ENCODE data around the gene ATF6. TPM values are rescaled to one million over a fixed set of nuclear protein-coding genes. Genes with fewer than 3 reads are reported as not detected.

The ATF6 gene
- total RNA-seq, 1 donor from 2014 or later = 38.2 TPM

GRCh38 chr1:161772397-161772796 lies 6.3 kb downstream of the ATF6 start:
- DNase-seq (ENCODE audit: low spot score) = no peak
- TF ChIP-seq, protein P1, sequence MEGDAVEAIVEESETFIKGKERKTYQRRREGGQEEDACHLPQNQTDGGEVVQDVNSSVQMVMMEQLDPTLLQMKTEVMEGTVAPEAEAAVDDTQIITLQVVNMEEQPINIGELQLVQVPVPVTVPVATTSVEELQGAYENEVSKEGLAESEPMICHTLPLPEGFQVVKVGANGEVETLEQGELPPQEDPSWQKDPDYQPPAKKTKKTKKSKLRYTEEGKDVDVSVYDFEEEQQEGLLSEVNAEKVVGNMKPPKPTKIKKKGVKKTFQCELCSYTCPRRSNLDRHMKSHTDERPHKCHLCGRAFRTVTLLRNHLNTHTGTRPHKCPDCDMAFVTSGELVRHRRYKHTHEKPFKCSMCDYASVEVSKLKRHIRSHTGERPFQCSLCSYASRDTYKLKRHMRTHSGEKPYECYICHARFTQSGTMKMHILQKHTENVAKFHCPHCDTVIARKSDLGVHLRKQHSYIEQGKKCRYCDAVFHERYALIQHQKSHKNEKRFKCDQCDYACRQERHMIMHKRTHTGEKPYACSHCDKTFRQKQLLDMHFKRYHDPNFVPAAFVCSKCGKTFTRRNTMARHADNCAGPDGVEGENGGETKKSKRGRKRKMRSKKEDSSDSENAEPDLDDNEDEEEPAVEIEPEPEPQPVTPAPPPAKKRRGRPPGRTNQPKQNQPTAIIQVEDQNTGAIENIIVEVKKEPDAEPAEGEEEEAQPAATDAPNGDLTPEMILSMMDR (IDR thresholded peaks at IDR 0.05; ENCODE audit: unreplicated experiment) = no peak
- Mint-ChIP-seq H3K36me3 (ENCODE audit: low read depth, unreplicated experiment) (no peaks in the 10 kb centered on the region), H3K4me3 (ENCODE audit: unreplicated experiment) (no peak overlapping the region), H3K9me3 (ENCODE audit: unreplicated experiment) (no peaks in the 10 kb centered on the region), H3K27ac (ENCODE audit: unreplicated experiment) (no peak overlapping the region), H3K4me1 (ENCODE audit: unreplicated experiment) (peaks cover 18% of the 10 kb centered on the region), H3K27me3 (ENCODE audit: unreplicated experiment) (no peaks in the 10 kb centered on the region)

DNA sequence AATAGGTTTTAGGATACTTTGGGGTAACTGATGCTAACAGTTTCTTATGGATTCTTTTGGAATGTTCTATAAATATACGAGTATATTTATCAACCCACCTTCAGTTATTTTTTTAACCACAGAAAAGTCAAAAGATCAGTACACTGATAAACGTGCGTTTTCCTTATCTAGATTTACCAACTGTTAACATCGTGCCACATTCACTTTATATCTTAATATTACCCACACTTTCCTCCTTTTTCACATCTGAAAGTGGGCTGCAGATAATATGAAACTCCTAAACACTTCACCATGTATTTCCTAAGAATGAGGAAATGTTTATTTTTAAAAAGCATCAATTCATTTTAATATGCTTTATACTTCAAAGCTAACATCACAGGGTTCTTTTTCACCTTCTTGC lies 7.7 kb downstream of the ATF6 start:
- Mint-ChIP-seq H3K27me3 (ENCODE audit: unreplicated experiment) (no peaks in the 10 kb centered on the region), H3K9me3 (ENCODE audit: unreplicated experiment) (no peaks in the 10 kb centered on the region), H3K36me3 (ENCODE audit: low read depth, unreplicated experiment) (peaks cover 1% of the 10 kb centered on the region), H3K4me3 (ENCODE audit: unreplicated experiment) (no peak overlapping the region), H3K27ac (ENCODE audit: unreplicated experiment) (no peak overlapping the region), H3K4me1 (ENCODE audit: unreplicated experiment) (peaks cover 12% of the 10 kb centered on the region)
- TF ChIP-seq, protein P1 (IDR thresholded peaks at IDR 0.05; ENCODE audit: unreplicated experiment) = no peak
- DNase-seq (ENCODE audit: low spot score) = no peak

- TF ChIP-seq, protein P1 (IDR thresholded peaks at IDR 0.05; ENCODE audit: unreplicated experiment) = no peak
- Mint-ChIP-seq H3K36me3 (ENCODE audit: low read depth, unreplicated experiment) (peaks cover 4% of the 10 kb centered on the region), H3K27me3 (ENCODE audit: unreplicated experiment) (no peaks in the 10 kb centered on the region), H3K4me1 (ENCODE audit: unreplicated experiment) (peaks cover 12% of the 10 kb centered on the region), H3K27ac (ENCODE audit: unreplicated experiment) (no peak overlapping the region), H3K9me3 (ENCODE audit: unreplicated experiment) (no peaks in the 10 kb centered on the region), H3K4me3 (ENCODE audit: unreplicated experiment) (no peak overlapping the region)
- no peak for DNase-seq (ENCODE audit: low spot score)
These were observed 11.1 kb downstream of the ATF6 start for GRCh38 chr1:161777261-161777660.

DNA sequence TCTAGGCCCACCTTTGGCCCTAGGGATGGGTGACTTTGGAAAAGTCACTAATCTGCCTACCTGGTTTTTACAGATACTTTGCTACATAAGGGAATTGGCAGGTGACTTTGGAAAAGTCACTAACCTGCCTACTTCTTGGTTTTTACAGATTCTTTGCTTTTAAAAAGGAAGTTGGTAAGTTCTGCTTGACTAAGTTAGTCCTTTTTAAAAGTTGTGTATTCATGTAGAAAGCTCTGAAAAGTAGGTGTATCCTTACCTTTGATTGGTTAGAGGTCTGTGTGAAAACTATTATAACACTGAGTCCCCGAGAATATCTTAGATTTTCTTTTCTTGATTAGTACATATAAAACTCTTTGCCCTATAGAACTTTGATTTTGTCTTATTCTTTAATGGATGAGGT lies 12.4 kb downstream of the ATF6 start:
- H3K27me3 Mint-ChIP-seq (ENCODE audit: unreplicated experiment) = no peaks in the 10 kb centered on the region
- peaks cover 8% of the 10 kb centered on the region for H3K4me1 Mint-ChIP-seq (ENCODE audit: unreplicated experiment)
- H3K36me3 Mint-ChIP-seq (ENCODE audit: low read depth, unreplicated experiment) = peaks cover 9% of the 10 kb centered on the region
- DNase-seq (ENCODE audit: low spot score) = no peak
- TF ChIP-seq, protein P1 (IDR thresholded peaks at IDR 0.05; ENCODE audit: unreplicated experiment) = no peak
- no peak overlapping the region for H3K27ac Mint-ChIP-seq (ENCODE audit: unreplicated experiment)
- no peak overlapping the region for H3K4me3 Mint-ChIP-seq (ENCODE audit: unreplicated experiment)
- no peaks in the 10 kb centered on the region for H3K9me3 Mint-ChIP-seq (ENCODE audit: unreplicated experiment)

GRCh38 chr1:161779393-161779792 lies 13.3 kb downstream of the ATF6 start:
- H3K4me1 Mint-ChIP-seq (ENCODE audit: unreplicated experiment) = peaks cover 5% of the 10 kb centered on the region
- no peaks in the 10 kb centered on the region for H3K9me3 Mint-ChIP-seq (ENCODE audit: unreplicated experiment)
- DNase-seq (ENCODE audit: low spot score) = no peak
- H3K27ac Mint-ChIP-seq (ENCODE audit: unreplicated experiment) = no peak overlapping the region
- peaks cover 9% of the 10 kb centered on the region for H3K36me3 Mint-ChIP-seq (ENCODE audit: low read depth, unreplicated experiment)
- H3K27me3 Mint-ChIP-seq (ENCODE audit: unreplicated experiment) = no peaks in the 10 kb centered on the region
- TF ChIP-seq, protein P1 (IDR thresholded peaks at IDR 0.05; ENCODE audit: unreplicated experiment) = no peak
- no peak overlapping the region for H3K4me3 Mint-ChIP-seq (ENCODE audit: unreplicated experiment)
